Fibroblast of skin of back (primary cell): ENCODE measurements around the gene YAP1.

Experiments
- DNase-seq: peaks from one replicate; pipeline ENCODE4 v3.0.0-alpha.2; 2013

The YAP1 gene

DNA sequence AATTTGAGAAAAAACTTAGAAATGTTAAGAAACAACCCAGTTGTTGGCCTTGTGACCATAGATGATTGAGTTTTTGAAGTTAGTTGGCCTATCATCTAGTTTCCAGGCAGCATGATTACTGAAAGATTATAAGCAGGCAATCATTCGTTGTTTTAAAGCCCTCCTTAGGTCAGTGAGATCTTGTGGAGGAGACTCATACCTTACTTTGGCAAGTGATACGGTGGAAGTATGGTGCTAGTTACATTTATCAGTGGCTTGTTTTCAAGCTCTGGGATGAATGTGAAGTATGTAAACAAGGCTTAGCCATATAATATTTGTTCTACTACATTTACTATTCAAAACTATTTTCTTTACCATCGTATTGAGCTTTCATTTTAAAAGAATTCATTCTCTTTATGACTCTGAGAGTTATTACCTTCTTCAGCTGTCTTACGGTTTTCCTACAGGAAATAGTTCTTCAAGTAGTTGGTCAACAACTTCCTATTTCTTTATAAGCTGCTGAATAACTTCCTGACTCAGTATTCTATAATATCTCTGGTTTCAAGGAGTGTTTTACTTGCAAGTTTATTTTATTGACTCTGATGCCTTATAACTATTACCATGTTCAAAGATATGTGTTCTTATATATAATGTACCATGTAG, 7.3 kb downstream of the YAP1 start:
- no peak for DNase-seq

DNA sequence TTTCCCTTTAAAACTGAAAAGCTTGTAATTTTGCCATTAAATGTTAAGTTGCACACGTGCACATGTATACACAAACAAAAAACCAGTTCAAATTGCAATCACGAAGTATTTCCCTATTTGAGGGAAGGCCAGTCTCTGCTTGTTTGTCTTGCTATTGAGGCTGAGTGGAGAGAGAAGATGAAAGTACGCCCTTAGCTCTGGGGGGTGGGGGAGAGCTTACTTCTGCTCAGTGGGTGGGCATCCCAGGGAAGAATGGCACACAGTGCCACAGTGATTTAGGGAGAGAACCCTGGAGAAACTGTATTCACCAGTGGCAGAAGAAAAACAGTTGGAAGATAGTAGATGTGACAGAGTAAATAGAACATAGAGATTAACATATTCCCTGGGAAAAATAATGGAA, 8.7 kb downstream of the YAP1 start:
- DNase-seq: no peak

DNA sequence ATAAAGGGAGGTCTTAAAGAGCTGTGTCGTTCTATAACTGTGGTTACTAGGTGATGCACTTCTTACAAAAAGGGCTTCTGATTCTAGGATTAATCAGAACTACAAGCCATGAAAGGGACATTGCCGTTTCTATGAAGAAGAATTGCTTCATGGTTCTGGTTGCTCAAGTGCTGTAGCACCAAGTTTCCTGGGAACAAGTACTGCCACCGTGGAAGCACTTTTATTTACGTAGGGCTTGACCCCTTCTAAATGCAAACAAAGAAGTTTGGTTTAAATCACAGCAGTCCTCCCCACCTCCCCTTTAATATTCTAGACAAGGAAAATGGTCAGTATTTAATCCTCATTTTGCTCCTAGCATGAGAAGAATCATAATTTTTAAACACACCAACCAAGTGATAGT, 9.8 kb downstream of the YAP1 start:
- DNase-seq: no peak

DNA sequence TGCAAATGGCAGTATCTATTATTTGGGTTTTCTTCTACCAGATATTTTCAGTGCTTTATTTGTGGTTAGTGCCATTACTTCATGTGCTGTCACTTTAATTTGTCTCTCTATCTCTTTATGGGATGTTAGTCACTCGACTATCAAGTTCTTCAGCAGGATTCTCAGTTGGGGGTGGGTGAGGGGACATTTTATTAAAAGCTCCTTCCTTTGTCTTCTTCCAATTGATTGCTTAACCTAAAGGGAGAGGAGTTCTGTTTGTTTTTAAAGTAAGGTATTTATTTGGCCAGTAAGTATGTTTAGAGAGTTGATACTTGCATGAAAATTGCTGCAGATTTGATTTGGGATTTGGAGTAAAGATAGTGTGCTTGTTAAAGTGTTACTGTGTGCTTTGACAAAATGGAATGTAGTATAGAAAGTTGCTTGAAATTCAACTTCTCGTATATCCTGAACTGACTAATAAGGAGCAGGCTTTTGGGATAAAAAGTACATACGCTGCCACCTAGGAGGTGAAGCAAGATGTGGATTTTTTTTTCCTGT, 10.3 kb downstream of the YAP1 start:
- peak; percentile 60 for DNase-seq

DNA sequence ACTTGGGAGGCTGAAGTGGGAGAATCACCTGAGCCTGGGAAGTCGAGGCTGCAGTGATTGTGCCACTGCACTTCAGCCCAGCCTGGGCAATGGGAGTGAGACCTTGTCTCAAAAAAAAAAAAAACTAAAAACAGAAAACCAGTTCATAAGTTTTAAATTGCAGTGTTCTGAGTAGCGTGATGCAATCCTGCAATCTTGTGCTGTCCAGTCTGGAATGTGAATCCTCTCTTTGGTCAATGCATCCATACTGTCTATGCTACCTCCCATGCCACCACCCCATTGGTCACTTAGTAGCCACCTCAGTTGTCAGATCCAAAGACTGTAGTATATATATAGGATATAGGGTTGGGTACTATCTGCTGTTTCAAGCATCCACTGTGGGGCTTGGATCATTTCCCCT, 11.1 kb downstream of the YAP1 start:
- no peak for DNase-seq

DNA sequence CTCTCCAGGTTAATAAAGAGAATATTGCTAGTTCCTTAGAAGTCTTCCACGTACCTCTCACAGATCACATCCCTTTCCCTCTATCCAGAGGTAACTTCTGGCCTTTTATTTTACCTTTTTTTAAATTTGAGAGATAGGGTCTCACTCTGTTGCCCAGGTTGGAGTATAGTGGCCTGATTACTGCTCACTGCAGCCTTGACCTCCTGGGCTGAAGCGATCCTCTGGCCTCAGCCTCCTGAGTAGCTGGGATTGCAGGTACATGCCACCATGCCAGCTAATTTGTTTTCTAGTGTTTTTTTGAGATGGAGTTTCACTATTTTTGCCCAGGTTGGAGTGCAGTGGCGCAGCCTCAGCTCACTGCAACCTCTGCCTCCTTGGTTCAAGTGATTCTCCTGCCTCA, 24.4 kb downstream of the YAP1 start:
- no peak for DNase-seq

DNA sequence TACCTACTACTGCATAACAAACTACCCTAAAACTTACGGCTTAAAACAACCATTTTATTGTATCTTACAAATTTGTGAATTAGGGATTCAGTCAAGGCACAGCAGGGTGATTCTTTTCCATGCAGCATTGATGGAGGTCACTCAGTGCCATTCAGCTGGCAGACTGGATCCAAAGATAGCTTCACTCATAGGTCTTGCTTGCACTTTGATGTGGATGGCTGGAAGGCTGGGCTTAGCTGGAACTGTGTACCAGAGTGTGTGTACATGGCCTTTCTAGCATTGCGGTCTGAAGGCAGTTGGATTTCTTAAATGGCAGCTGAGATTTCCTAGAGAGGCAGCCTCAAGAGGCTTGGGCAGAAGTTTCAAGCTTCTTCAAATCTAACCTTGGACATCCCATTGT, 25.0 kb downstream of the YAP1 start:
- no peak for DNase-seq

DNA sequence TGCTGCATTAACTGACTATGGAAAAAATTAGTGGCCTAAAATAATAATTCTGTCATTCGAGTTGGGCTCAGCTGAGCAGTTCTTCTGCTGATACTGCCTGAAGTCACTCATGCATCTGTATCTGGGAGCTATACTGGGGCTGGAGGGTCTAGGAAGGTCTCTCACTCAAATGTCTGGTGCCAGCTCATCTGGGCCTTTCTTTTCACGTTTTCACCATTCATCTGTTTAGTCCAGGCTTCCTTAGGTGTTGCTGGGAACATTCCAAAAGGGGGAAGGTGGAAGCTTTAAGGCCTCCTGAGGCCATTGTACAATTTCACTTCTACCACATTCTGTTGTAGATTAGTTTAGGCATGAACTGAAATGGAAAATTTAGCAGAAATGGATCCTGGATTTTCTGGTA, 28.0 kb downstream of the YAP1 start:
- DNase-seq: peak; percentile 44

DNA sequence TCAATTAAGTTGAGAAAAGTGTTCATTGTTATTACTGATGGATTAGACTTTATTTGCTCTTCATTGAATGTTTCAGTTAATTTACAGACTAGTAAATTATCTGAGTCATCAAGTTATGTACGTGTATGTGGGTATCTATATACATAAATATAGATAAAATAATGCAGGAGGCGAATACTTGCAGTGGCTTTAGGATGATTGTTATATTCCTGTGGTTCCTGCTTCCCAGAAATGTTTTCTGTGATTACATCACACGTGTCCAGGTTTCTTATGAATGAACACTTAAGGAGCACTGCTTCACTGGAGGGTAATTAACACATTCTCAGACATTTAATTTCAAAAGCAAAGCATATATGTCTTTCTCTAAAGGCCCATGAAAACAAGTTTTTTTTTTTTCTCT, 28.4 kb downstream of the YAP1 start:
- peak; percentile 94 for DNase-seq

DNA sequence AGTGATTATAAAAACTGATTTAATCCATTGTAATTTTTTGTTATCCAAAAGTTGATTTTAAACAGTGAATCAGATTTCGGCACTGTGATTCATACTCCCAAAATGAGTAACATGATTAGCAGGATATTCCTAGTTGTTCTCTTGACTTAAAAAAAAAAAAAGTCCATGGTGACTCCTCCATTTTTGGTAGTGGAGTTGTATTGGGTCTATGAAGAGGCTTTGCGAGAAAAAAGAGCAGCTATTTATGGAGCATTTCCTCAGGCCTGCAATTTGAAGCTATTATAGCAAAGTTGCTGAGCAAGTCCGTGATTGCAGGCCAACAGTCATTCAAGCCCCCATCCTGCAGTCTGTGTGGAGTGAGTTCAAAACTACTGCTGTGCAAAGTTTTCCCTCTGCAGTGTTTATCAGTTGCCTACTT, 28.8 kb downstream of the YAP1 start:
- DNase-seq: peak; percentile 97

DNA sequence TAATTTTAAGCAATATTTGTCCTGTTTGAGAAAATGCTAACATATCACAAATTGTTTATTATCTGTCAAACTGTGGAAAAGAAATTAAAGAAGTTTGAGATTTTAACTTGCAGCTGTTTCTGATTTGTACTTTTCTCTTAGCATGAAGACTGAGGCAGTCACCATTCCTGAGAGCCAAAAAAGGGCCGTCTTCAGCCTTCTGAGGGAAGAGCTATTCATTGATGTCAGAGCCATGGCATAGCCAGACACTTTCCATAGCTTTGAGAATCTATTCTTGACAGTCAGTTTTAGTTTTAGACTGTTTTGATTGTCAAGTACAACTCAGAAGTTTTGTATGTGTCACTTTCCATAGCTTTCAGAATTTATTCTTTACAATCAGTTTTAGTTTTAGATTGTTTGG, 32.1 kb downstream of the YAP1 start:
- DNase-seq: peak; percentile 50

DNA sequence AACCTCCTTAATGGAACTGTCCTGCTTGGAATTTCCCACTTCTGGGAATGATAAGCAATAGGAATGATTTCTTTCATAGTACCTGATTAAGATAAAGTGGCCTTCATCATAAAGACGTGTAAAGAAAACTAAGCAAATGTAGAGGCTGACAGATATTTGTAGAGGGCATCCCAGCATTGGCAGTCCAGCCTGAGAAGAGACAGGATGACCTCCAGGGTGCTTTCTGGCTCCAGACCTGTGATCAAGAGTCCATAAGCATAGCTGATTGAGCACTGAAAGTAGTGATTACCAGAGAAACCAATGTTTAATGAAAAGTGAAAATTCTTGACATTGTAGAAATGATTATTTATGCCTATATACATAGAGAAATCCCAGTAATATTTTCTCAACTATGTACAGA, 33.6 kb downstream of the YAP1 start:
- DNase-seq: no peak

DNA sequence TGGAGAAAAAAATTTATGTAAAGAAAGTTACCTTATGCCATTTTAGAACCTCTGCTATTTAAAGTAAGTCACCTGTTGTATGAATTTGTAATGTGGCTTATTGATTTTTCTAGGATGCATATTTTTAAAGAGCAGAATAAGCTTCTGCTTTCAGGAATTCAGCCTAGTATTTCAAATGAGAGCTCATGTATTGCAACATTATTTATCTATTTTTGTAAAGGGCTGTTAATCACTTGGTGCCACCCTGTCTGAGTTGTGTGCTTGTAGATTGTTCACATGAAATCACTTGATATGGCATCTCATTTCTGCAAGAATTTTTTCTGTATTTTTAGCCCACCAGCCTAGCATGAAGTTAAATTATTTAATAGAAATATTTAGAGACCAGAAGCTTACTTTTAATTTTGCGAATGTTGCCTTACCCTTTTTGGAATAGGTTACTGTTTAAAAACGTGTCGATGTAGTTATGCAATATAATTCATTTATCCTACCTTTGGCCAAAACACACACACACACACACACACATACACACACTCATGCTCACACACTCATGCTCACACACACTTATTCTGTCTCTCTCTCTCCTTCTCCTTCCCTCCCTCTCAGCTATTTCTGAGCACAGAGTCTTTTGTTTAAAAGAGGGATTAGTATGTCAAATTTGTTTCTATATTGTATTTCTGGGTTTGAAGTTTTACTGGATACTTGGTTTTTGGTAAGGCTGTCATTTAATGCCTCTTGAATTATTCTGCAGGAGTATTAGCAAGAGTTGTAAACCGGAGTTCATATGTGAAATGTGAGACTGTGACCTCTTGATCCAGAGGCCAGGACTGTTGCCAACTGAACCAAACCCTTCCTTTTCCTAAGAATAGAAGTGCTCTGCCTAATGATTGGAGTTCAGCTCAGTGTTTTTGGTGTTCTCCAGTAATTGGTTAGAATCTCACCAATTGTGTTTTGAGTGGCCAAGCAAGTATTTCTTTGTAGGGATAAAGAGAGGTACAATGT, 34.4 kb downstream of the YAP1 start:
- peak; percentile 32 for DNase-seq

DNA sequence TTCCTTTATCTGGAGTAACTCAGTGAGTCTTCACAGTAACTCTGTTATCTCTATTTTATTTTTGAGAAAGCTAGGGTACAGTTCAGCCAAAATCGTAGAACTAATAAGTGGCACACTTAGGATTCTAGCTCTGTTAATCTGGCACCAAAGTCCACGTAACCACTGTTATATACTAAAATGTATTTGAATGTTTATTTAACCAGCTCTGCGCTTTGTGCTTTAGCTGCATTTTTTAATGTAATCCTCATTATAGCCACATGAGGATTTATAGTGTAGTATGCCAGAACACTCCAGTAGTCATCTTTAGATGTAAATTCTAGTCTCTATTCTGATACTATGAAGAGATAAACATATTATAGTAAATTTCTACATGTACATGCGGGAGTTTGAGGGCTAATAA, 36.8 kb downstream of the YAP1 start:
- DNase-seq: peak; percentile 22

DNA sequence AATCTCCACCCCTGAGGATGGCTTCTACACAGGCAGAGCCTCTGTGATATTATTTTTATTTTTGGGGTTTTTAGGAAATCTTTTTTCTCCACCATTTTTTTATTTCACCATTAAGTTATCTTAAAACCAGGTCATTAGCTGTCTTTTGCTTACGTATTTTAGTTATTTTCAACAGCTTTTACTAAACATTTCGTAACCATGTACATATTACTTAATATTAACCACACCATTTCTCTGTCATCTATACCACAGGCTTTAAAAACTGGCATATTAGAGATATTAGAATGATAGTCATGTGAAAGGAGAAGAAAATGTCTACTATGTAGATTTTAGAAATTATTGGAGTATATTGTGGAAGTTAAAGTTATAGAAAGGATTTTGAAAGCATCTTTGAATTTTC, 37.4 kb downstream of the YAP1 start:
- no peak for DNase-seq

DNA sequence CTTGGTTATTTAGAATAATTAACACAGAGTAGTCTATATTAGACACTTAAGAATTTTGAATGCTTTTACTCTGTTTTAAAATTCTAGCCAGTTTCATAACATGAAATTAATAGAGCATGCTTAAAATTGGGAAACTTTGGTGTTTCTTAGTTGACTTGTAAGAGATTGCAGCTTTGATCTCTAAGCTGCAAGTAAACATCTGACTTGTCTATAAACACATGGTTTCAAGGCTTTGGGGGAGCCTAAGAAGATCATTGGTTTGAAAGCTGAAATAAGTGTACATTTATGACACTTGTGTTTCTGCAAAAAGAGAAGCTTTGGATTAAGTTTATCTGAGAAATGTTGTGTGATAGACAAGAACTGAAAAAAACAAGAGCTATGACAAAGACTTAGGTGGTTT, 37.8 kb downstream of the YAP1 start:
- no peak for DNase-seq

DNA sequence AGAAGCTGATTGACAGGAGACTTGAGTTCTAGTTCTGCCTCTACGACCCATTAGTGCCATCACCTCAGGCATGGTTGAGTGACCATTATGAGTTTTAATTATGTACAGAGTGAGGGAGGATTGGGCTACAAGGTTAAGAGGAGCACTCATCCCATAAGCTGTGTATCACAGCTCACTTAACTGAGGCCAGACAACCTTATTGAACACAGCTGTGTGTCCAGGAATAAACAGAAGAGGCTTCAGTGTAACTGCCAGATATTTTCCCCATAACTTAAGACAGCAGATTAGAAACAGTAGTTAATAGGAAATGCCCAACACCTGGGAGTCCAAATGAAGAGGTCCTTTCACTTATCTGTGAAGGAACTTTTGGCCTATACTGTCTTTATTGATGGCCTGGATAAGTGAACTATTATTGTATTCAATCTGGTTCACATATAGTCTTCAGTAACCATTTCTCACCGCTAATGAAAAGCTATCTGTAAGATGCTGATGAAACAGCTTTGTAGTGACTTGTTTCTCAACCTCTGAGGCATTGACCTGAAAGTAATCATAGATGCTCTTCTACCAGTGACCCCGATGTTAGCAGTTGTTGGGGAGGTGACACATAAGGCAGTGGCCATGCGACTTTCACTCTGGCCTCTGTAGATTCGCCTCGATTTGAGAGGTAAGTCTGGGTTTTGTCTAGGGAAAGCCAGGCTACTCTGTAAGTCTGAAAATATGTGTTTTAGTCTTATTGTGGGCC, 41.7 kb downstream of the YAP1 start:
- no peak for DNase-seq

DNA sequence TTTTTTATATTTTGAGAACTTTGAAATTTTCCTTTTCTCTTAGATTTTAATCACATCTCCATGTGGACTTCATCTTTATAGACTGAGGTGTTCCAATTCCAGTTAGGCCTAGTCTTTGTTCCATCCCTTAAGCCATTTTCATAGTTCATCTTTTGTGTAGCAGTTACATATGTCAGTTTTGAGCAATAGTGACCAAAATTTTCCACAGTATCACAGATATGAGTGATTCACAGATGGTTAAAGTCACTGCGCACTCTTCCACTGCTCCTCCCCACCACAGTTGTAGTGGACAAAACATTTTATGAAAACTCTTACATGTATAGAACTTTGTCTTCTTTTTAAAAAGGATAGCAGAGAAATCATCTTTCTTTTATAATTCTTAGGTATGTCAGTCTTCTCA, 42.8 kb downstream of the YAP1 start:
- DNase-seq: no peak

DNA sequence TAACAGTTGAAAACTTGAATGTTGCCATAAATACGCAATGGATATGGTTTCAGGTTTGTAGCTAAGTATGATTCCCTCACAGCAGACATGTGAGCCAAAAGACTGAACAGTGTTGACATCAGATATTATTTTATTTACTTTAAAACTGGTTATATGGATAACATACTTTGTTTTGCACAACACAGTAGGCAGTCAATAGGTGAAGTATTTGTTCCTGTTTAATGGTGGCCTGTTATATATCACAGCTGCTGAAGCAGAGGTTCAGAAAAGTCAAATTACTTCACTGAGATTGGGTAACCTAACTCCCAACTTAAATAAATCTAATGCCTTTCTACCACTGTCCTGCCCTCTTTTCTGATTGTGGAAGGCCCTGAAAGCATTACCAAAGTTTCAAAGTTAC, 44.6 kb downstream of the YAP1 start:
- no peak for DNase-seq

DNA sequence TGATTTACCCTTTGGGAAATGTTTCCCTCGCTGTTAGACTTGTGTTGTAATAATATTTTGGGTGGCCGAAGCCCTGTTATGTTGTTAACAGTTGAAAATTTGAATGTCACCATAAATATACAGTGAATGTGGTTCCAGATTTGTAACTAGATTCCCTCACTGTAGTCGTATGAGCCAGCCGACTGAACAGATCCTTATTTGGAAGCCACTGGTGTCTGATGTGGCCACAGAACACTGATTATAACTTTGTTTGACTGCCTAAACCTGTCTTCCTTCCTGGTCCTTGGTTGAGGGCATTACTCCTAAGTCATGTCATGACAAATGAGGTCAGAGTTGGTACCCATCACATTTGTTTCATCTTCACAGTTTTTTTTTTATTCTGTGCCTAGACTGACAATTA, 45.4 kb downstream of the YAP1 start:
- DNase-seq: peak; percentile 54

DNA sequence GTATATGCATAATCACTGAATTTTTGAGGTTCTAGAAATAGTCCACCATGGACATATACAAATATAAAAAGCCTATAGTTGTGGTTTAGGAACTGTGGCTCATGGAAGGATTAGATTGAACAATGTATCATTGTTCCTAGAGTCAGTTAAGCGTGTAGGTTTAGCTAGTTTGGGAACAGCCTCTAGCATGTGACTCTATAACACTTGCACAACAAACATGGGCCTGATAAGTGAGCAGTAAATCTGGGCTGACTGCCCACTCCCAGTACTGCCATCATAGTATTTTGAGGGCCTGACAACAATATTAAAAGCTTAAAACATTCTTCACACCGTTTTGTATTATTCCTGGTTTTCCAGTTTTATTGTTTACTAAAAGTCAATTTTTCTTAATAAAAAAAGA, 47.0 kb downstream of the YAP1 start:
- peak; percentile 46 for DNase-seq

DNA sequence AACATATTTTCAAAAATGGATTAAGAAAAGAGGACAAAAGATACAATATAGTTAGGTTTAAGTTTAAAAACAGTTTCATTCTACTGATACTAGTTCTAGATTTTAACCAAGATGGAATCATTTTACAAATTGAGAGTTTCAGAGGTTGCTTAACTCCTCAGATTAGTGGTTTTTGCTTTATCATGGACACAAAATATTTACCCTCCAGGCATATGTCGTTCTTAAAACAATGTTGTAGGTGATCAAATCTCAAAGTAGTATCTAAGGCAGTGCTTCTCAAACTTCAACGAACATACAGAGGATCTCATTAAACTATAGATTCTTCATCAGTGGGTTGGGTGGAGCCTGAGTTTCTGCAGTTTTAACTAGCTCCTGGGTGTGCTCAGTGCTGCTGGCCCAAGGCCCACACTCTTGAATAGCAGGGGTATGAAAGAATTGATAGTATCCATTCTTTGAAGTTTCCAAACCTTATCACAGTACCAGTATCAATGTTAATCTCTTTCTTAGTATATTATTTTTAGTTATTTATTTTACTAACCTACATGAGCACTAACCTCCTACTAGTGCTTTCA, 48.0 kb downstream of the YAP1 start:
- DNase-seq: no peak

DNA sequence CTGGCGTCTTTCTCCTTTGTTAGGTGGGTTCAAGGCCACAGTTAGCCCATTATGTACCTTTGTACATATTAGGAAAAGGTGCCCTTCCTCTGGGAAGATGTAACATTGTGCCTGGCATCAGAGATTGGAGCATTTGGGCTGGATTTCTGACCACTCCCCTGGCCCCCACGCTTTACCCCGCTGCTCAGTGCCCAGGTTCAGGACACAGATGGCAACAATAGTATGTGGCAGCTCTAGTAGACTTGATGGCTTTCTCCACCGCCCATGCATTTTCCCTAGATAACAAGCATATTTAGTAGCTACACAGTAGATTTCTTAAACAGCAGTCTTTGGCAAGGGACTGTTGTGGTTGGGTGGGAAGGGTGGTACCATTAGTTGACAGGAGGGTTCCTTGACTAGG, 53.1 kb downstream of the YAP1 start:
- no peak for DNase-seq
